Cardiac septum (tissue), 1 donor: ENCODE measurements around the gene SLC25A52. TPM values are rescaled to one million over a fixed set of nuclear protein-coding genes. Genes with fewer than 3 reads are reported as not detected.
"Not testable (repeated sequence)": the region's sequence is repeated elsewhere in the genome, so short reads cannot be mapped to it uniquely, and the experiment has no call there.

Source experiments
- DNase-seq: peaks from one replicate; pipeline ENCODE4 v3.0.0-alpha.2; 2020; ENCODE audit warnings: low spot score
- intact Hi-C: fragments of 100-400 bp; cut with DNase I; formaldehyde crosslinking; loops from one replicate; pipeline ENCODE4 v1.14.0; 2022
- long read RNA-seq: library from polyadenylated mRNA; unstranded; transcript quantifications from one replicate; pipeline ENCODE4 v2.0.0, GENCODE V29; 2021
- total RNA-seq: library from RNA; stranded (reverse); fragmentation: NEBNext Ultra II Directional; extraction: Animal tissue kit (Norgen Biotek cat#: 25700); gene quantifications from one replicate; pipeline ENCODE4 v1.2.1, GENCODE V29; 2021
- donor health status: DM: no; HTN: no; CAD: no.

The SLC25A52 gene
- total RNA-seq, result not detected
- long read RNA-seq, result 0 reads

- intact Hi-C loops, result no loop called here
- no peak for DNase-seq
Measured at GRCh38 chr18:31760695-31761094, at the start of gene SLC25A52. TSS of gene SLC25A52 (minus strand) at chr18:31760880. CDS start at chr18:31760661, 219 bp downstream.

GRCh38 chr18:31809049-31809448, 48.4 kb upstream of the SLC25A52 start:
- DNase-seq, intact Hi-C loops: not testable (repeated sequence)

GRCh38 chr18:31801078-31801477, 40.4 kb upstream of the SLC25A52 start:
- DNase-seq, result no peak
- intact Hi-C loops, result no loop called here

GRCh38 chr18:31799257-31799656, 38.6 kb upstream of the SLC25A52 start:
- intact Hi-C loops, DNase-seq: not testable (repeated sequence)

- intact Hi-C loops, result no loop called here
Measured at GRCh38 chr18:31798399-31798798, 37.7 kb upstream of the SLC25A52 start.

GRCh38 chr18:31795747-31796146, 35.1 kb upstream of the SLC25A52 start:
- intact Hi-C loops, result no loop called here
- DNase-seq, result no peak

More at GRCh38 chr18:31798399-31798798, 37.7 kb upstream of the SLC25A52 start:
- DNase-seq, result no peak

GRCh38 chr18:31793531-31793930, 32.9 kb upstream of the SLC25A52 start:
- intact Hi-C loops, result no loop called here
- no peak for DNase-seq

GRCh38 chr18:31792580-31792911, 31.9 kb upstream of the SLC25A52 start:
- no peak for DNase-seq
- intact Hi-C loops, result no loop called here

- intact Hi-C loops, result no loop called here
- no peak for DNase-seq
Measured at GRCh38 chr18:31791817-31792579, 31.3 kb upstream of the SLC25A52 start.

GRCh38 chr18:31789409-31789808, 28.7 kb upstream of the SLC25A52 start:
- intact Hi-C loops, result no loop called here
- DNase-seq, result no peak

GRCh38 chr18:31783059-31783458, 22.4 kb upstream of the SLC25A52 start:
- no peak for DNase-seq
- intact Hi-C loops, result no loop called here

GRCh38 chr18:31778391-31778950, 17.8 kb upstream of the SLC25A52 start:
- DNase-seq, result no peak
- intact Hi-C loops, result no loop called here

- DNase-seq, result no peak
- intact Hi-C loops, result no loop called here
Measured at GRCh38 chr18:31776093-31776492, 15.4 kb upstream of the SLC25A52 start.

- DNase-seq, result no peak
- intact Hi-C loops, result no loop called here
Measured at GRCh38 chr18:31774962-31775361, 14.3 kb upstream of the SLC25A52 start.

- intact Hi-C loops, result no loop called here
- DNase-seq, result no peak
Measured at GRCh38 chr18:31774477-31774785, 13.8 kb upstream of the SLC25A52 start.

GRCh38 chr18:31773774-31774476, 13.2 kb upstream of the SLC25A52 start:
- DNase-seq, result no peak
- intact Hi-C loops, result no loop called here

- DNase-seq, result no peak
- intact Hi-C loops, result no loop called here
Measured at GRCh38 chr18:31772699-31773098, 12.0 kb upstream of the SLC25A52 start.

- intact Hi-C loops, result no loop called here
- no peak for DNase-seq
Measured at GRCh38 chr18:31750273-31750672, 10.4 kb downstream of the SLC25A52 start.

- intact Hi-C loops, result loop anchor here (10.0 kb wide), 1 partner anchor 228 kb away; no protein-coding TSS in a partner anchor
- DNase-seq, result no peak
Measured at GRCh38 chr18:31746396-31746795, 14.3 kb downstream of the SLC25A52 start.

- intact Hi-C loops, result loop anchor here (10.0 kb wide), 1 partner anchor 230 kb away; no protein-coding TSS in a partner anchor
- DNase-seq, result no peak
Measured at GRCh38 chr18:31744321-31745067, 16.2 kb downstream of the SLC25A52 start.
